HepG2 (cell line): ENCODE measurements around the gene ARG1. TPM values are rescaled to one million over a fixed set of nuclear protein-coding genes. Genes with fewer than 3 reads are reported as not detected.

Source experiments
- ATAC-seq: fragments of 200-7000 bp; cut with Tn5 transposase; 3 replicates; pipeline ENCODE4 v1.9.1; 2020; ENCODE audit warnings: mild to moderate bottlenecking, moderate library complexity
- BruUV-seq: library from RNA; stranded (reverse); fragments of 400-500 nt; replicated peaks from 2 replicates; lab custom pipeline; 2021; lab: Mats Ljungman, UMichigan
- CTCF ChIA-PET: fragments of 300-600 bp; formaldehyde crosslinking; extraction: SDS; loops from one replicate; lab custom pipeline; 2021; ENCODE audit warnings: low total read pairs, inconsistent platforms, low intra/inter-chr PET ratio; lab: Yijun Ruan, JAX
- POLR2A ChIA-PET: fragments of 350-600 bp; sonication (Branson Sonifier 250); formaldehyde crosslinking; loops from one replicate; lab custom pipeline; 2020; ENCODE audit warnings: antibody characterized with exemption, inconsistent platforms; lab: Yijun Ruan, JAX
- DNase-seq: peaks from one replicate; pipeline ENCODE4 v3.0.0-alpha.2; 2015; ENCODE audit warnings: low spot score
- FAIRE-seq: peaks from 3 replicates; lab custom pipeline; 2011; peaks lifted over from hg19 to GRCh38; lab: Jason Lieb, UNC
- H2AFZ ChIP-seq: one replicate; pipeline ENCODE4 v1.6.1; 2011; ENCODE audit warnings: low read length, inconsistent platforms
- H3K27ac ChIP-seq: fragments of 300-600 bp; 3 replicates; pipeline ENCODE4 v1.8.0; 2011; ENCODE audit warnings: mixed run types, mild to moderate bottlenecking, mixed read lengths, low read length, inconsistent platforms; ENCODE audit not compliant: insufficient read depth; ENCODE audit errors: extremely low read length
- H3K27me3 ChIP-seq, 2 experiments: fragments of 200-600 bp in 1 of 2; 2 replicates in 1 of 2; 3 replicates in 1 of 2; pipeline versions ENCODE4 v1.6.0 to v1.8.0; 2011; ENCODE audit warnings: low read length in 2 of 2, mild to moderate bottlenecking in 2 of 2, moderate library complexity in 2 of 2, inconsistent platforms in 1 of 2; ENCODE audit not compliant: insufficient read depth in 2 of 2, control insufficient read depth in 1 of 2
- H3K36me3 ChIP-seq, 2 experiments: fragments of 200-600 bp in 1 of 2; replicated peaks in 1 of 2; 2 replicates in 1 of 2; 3 replicates in 1 of 2; pipeline versions ENCODE4 v1.5.1 to v1.8.0; 2011; ENCODE audit warnings: low read length in 2 of 2, inconsistent platforms in 1 of 2; ENCODE audit not compliant: insufficient read depth in 2 of 2, control insufficient read depth in 1 of 2
- H3K4me1 ChIP-seq: 2 replicates; pipeline ENCODE4 v1.5.1; 2012; ENCODE audit warnings: low read length, inconsistent platforms; ENCODE audit not compliant: insufficient read depth
- H3K4me2 ChIP-seq: 2 replicates; pipeline ENCODE4 v1.6.0; 2011; ENCODE audit warnings: low read depth, low read length, inconsistent platforms
- H3K4me3 ChIP-seq, 3 experiments: fragments of 200-600 bp in 1 of 3; sonication (generic), shearing (Covaris generic) in 1 of 3; replicated peaks in 1 of 3; 2 replicates each; pipeline ENCODE4 v1.5.1; 2011 to 2016; ENCODE audit warnings: low read length in 3 of 3, inconsistent platforms in 2 of 3, low read depth in 2 of 3, mild to moderate bottlenecking in 2 of 3, control low read depth in 1 of 3, mixed read lengths in 1 of 3; ENCODE audit not compliant: insufficient read depth in 1 of 3
- H3K79me2 ChIP-seq: one replicate; pipeline ENCODE4 v1.6.1; 2011; ENCODE audit warnings: low read length, inconsistent platforms; ENCODE audit not compliant: insufficient read depth
- H3K9ac ChIP-seq: 2 replicates; pipeline ENCODE4 v1.6.0; 2011; ENCODE audit warnings: mild to moderate bottlenecking, low read depth, low read length, inconsistent platforms; ENCODE audit not compliant: insufficient read depth
- H3K9me3 ChIP-seq: 2 replicates; pipeline ENCODE4 v1.5.1; 2012; ENCODE audit warnings: mild to moderate bottlenecking, low read length
- H4K20me1 ChIP-seq: 2 replicates; pipeline ENCODE4 v1.6.0; 2011; ENCODE audit warnings: inconsistent platforms, mild to moderate bottlenecking, low read length, moderate library complexity; ENCODE audit not compliant: insufficient read depth
- RFX1 ChIP-seq: fragments of 450-650 bp; IDR thresholded peaks from 2 replicates; pipeline ENCODE4 v1.6.1; 2017
- ZNF619 ChIP-seq: sonication (generic); formaldehyde crosslinking; IDR thresholded peaks from 2 replicates; pipeline ENCODE4 v1.4.0; 2020; ENCODE audit warnings: mild to moderate bottlenecking, missing genetic modification reagents
- WGBS: methylation state at CpG from one replicate; pipeline ENCODE4 v1.1.6; 2017; ENCODE audit warnings: low lambda C conversion rate; 5-methylcytosine and 5-hydroxymethylcytosine counted together
- in situ Hi-C: cut with HindIII; loops from 2 replicates; pipeline ENCODE4 v1.10.0; 2017; ENCODE audit warnings: low pct_unique_long_range_greater_than_20kb; ENCODE audit not compliant: extremely low pct_ligation_motif_present
- intact Hi-C: fragments of 100-400 bp; cut with micrococcal nuclease; formaldehyde crosslinking; loops from one replicate; pipeline ENCODE4 v1.10.0; 2022; ENCODE audit not compliant: unreplicated experiment
- polyA plus RNA-seq, 8 experiments: library from polyadenylated mRNA; depleted of rRNA in 3 of 8; stranded (reverse) in 7 of 8; unstranded in 1 of 8; fragments of >200 nt; fragmentation: Illumina TruSeq in 4 of 8; extraction: Trizol in 4 of 8; gene quantifications; 2 replicates each; pipeline versions ENCODE4 v1.2.1 to v1.2.3, GENCODE V29; 2011 to 2016; ENCODE audit warnings: low read depth in 4 of 8, missing spikeins in 1 of 8, mixed read lengths in 1 of 8; ENCODE audit not compliant: insufficient read depth in 1 of 8
- total RNA-seq, 5 experiments: library from RNA; depleted of rRNA; stranded (reverse); fragments of >200 nt; fragmentation: Illumina TruSeq; extraction: Trizol; gene quantifications; 2 replicates each; pipeline ENCODE4 v1.2.3, GENCODE V29; 2016; ENCODE audit warnings: low read depth in 1 of 5
- TF ChIP-seq, protein P1 (sequence below): sonication (generic); formaldehyde crosslinking; IDR thresholded peaks from 2 replicates; pipeline ENCODE4 v1.9.0; 2021; ENCODE audit warnings: missing genetic modification reagents, borderline replicate concordance
- TF ChIP-seq, protein P2 (sequence below): sonication (generic); formaldehyde crosslinking; IDR thresholded peaks from 2 replicates; pipeline ENCODE4 v1.5.1; 2020; ENCODE audit warnings: missing genetic modification reagents, mild to moderate bottlenecking, borderline replicate concordance

ARG1 gene
- total and polyA plus RNA-seq, 2 of the 13 experiments (the other 11 are each of a cell fraction or from before 2014, with no cell fraction given), result 2.2 to 11.2 TPM

DNA sequence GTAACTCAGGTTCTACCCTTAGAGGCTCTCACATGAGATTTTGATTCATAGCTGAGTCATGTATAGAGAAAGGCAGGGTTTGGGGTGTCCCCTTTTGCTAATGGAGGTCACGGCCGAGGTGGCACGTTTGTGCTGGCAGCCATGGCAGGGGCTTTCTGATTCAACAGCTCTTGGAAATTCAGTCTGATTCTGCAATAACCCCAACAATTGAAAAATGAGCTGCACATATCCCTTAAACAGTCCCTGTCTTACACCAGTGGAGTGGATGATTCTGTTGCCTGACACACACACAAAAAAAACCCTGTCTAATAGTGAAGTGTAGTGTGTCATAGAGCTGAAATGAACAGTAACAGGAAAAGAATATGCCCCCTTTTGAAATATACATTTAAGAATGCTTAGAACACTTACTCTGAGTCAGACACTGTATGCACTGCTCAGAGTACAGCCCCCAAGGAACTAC is 40.4 kb upstream of the ARG1 start:
- H3K79me2 ChIP-seq, result no peaks in the 10 kb centered on the region
- no peak for DNase-seq
- no peaks in the 10 kb centered on the region for H3K36me3 ChIP-seq
- H3K4me1 ChIP-seq, result peaks cover 34% of the 10 kb centered on the region
- 73% methylated on average over 3 of the region's 3 CpGs for WGBS
- ChIA-PET CTCF (interaction anchor here (2.3 kb wide), 1 partner anchor 333 kb away, joined by 13 read pairs; no protein-coding TSS in a partner anchor), POLR2A (no interaction called here)
- no peak overlapping the region for H3K9ac ChIP-seq
- H4K20me1 ChIP-seq, result no peaks in the 10 kb centered on the region
- BruUV-seq, result no TSS peak
- H2AFZ ChIP-seq, result no peak overlapping the region
- H3K4me3 ChIP-seq, result no peak overlapping the region
- no peak overlapping the region for H3K27ac ChIP-seq
- in situ Hi-C loops, result loop anchor here (5.0 to 10.0 kb wide), 2 partner anchors 345 to 648 kb away; no protein-coding TSS in a partner anchor
- ATAC-seq, result peak; percentile 37; the same call in 2 of the 3 replicates
- H3K4me2 ChIP-seq, result no peak overlapping the region
- TF ChIP-seq, protein P1, sequence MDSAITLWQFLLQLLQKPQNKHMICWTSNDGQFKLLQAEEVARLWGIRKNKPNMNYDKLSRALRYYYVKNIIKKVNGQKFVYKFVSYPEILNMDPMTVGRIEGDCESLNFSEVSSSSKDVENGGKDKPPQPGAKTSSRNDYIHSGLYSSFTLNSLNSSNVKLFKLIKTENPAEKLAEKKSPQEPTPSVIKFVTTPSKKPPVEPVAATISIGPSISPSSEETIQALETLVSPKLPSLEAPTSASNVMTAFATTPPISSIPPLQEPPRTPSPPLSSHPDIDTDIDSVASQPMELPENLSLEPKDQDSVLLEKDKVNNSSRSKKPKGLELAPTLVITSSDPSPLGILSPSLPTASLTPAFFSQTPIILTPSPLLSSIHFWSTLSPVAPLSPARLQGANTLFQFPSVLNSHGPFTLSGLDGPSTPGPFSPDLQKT (CRISPR knock-in tag), result no peak
- TF ChIP-seq ZNF619 (CRISPR knock-in tag) (no peak), RFX1 (0 out of 2 replicates have a peak, but pooled peaks have one; percentile 2)
- TF ChIP-seq, protein P2, sequence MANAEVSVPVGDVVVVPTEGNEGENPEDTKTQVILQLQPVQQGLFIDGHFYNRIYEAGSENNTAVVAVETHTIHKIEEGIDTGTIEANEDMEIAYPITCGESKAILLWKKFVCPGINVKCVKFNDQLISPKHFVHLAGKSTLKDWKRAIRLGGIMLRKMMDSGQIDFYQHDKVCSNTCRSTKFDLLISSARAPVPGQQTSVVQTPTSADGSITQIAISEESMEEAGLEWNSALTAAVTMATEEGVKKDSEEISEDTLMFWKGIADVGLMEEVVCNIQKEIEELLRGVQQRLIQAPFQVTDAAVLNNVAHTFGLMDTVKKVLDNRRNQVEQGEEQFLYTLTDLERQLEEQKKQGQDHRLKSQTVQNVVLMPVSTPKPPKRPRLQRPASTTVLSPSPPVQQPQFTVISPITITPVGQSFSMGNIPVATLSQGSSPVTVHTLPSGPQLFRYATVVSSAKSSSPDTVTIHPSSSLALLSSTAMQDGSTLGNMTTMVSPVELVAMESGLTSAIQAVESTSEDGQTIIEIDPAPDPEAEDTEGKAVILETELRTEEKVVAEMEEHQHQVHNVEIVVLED (CRISPR knock-in tag), result no peak
- TF ChIP-seq, all 625 proteins: peak for 1
- H3K27me3 ChIP-seq, result 0 out of 5 replicates have a peak, but pooled peaks cover 0 to 3% of the 10 kb centered on the region in 2 experiments
- FAIRE-seq, result no peak
- intact Hi-C loops, result loop anchor here (2.0 to 5.0 kb wide), 3 partner anchors 14 to 415 kb away; no protein-coding TSS in a partner anchor
- no peaks in the 10 kb centered on the region for H3K9me3 ChIP-seq
